Vagina (tissue), 2 donors: ENCODE results near the gene NME4. TPM values are rescaled to one million over a fixed set of nuclear protein-coding genes. Genes with fewer than 3 reads are reported as not detected.
"Not testable (repeated sequence)": the region's sequence is repeated elsewhere in the genome, so short reads cannot be mapped to it uniquely, and the experiment has no call there.

ENCODE experiments used
- DNase-seq, 2 donors: peaks; one replicate each; pipeline ENCODE4 v3.0.0-alpha.2; 2017; ENCODE audit errors: extremely low spot score in 2 of 2
- H3K27ac ChIP-seq: fragments of 200-600 bp; sonication (generic); one replicate; pipeline ENCODE4 v1.5.1; 2019
- H3K27me3 ChIP-seq: fragments of 200-600 bp; sonication (generic); one replicate; pipeline ENCODE4 v1.5.1; 2019
- H3K36me3 ChIP-seq, 2 donors: fragments of 200-600 bp; sonication (generic); one replicate each; pipeline ENCODE4 v1.5.1; 2017 to 2019
- H3K4me1 ChIP-seq: fragments of 200-600 bp; sonication (generic); one replicate; pipeline ENCODE4 v1.5.1; 2019
- H3K4me3 ChIP-seq, 2 donors: fragments of 200-600 bp; sonication (generic); 1 replicate in 1 of 2; 2 replicates in 1 of 2; pipeline ENCODE4 v1.5.1; 2016 to 2019
- H3K9me3 ChIP-seq: fragments of 200-600 bp; sonication (generic); one replicate; pipeline ENCODE4 v1.5.1; 2019
- CTCF ChIP-seq, 3 experiments: fragments of 450-650 bp in 2 of 3; fragments of 200-600 bp in 1 of 3; sonication (generic) in 1 of 3; IDR thresholded peaks; one replicate each; pipeline ENCODE4 v1.5.1; 2017 to 2019; ENCODE audit warnings: antibody characterized with exemption in 3 of 3, mild to moderate bottlenecking in 2 of 3, moderate library complexity in 2 of 3
- POLR2A ChIP-seq, 2 donors: fragments of 450-650 bp; IDR thresholded peaks; one replicate each; pipeline ENCODE4 v1.6.1; 2017; ENCODE audit warnings: antibody characterized with exemption in 2 of 2, mild to moderate bottlenecking in 2 of 2, moderate library complexity in 2 of 2
- POLR2AphosphoS5 ChIP-seq, 2 donors: sonication (generic); formaldehyde crosslinking; IDR thresholded peaks; one replicate each; pipeline ENCODE4 v1.9.0; 2017; ENCODE audit warnings: antibody characterized with exemption in 2 of 2, mild to moderate bottlenecking in 2 of 2, low read depth in 1 of 2; ENCODE audit not compliant: insufficient read depth in 1 of 2
- intact Hi-C: fragments of 100-400 bp; cut with DNase I; formaldehyde crosslinking; loops from one replicate; pipeline ENCODE4 v1.15.1; 2023
- total RNA-seq: library from RNA; depleted of rRNA; stranded (reverse); fragments of >200 nt; gene quantifications from one replicate; pipeline ENCODE4 v1.2.3, GENCODE V29; 2016

Gene NME4
- total RNA-seq, 1 donor from 2014 or later: 88.6 TPM

DNA sequence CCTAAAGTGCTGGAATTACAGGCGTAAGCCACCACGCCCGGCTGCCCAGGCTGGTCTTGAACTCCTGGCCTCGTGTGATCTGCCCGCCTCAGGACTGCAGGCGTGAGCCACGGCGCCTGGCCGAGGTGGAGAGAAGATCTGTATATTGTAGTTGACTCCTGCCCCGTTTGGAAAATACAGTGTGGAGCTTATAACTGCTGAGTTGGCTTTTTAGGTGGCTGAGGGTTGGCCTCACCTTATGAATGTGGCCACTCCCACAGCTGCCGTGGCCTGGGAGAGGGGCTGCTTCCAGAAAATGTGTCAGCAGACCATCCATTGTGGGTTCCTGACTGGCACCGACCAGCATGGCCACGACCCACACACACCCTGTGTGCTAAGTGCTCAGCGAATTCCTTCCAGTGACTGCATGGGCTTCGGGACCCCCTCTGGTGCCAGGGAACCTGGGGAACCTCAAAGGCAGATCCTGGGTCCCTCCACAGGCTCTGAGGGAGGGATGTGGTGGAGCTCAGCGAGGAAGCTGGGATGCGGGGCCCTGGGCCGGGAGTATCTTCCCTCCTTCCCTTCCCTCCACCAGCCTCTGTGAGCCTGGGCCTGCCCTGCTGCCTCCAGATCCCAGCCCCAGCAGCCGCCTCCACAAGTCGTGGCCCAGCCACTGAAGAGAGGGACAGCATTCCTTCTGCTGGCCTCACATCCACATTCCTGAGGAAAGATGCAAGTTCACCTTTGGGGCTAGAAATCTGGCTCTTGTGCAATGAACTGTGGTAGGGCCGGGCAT, 17.6 kb downstream of the NME4 start:
- no peak overlapping the region for H3K27ac ChIP-seq
- H3K27me3 ChIP-seq: no peaks in the 10 kb centered on the region
- DNase-seq: no peak
- intact Hi-C loops: no loop called here
- no peaks in the 10 kb centered on the region for H3K9me3 ChIP-seq
- TF ChIP-seq POLR2AphosphoS5 (IDR thresholded peaks at IDR 0.05; ENCODE audit: insufficient read depth in 1 of 2, low read depth in 1 of 2) (no peak), CTCF (IDR thresholded peaks at IDR 0.05) (no peak), POLR2A (IDR thresholded peaks at IDR 0.05) (no peak)
- no peaks in the 10 kb centered on the region for H3K36me3 ChIP-seq
- no peaks in the 10 kb centered on the region for H3K4me1 ChIP-seq
- H3K4me3 ChIP-seq: no peak overlapping the region

- H3K4me1 ChIP-seq, H3K4me3 ChIP-seq, H3K36me3 ChIP-seq, H3K9me3 ChIP-seq, H3K27me3 ChIP-seq, H3K27ac ChIP-seq, DNase-seq, intact Hi-C loops: not testable (repeated sequence)
These were observed 18.1 kb downstream of the NME4 start for GRCh38 chr16:415170-415498.

DNA sequence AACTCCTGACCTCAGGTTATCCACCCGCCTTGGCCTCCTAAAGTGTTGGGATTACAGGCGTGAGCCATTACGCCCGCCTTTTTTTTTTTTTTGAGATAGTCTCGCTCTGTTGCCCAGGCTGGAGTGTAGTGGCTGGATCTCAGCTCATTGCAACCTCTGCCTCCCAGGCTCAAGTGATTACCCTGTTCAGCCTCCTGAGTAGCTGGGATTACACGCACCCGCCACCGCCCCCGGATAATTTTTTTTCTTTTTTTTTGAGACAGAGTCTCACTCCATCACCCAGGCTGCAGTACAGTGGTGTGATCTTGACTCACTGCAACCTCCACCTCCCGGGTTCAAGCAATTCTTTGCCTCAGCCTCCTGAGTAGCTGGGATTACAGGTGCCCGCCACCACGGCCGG, 25.2 kb downstream of the NME4 start:
- intact Hi-C loops, DNase-seq: not testable (repeated sequence)
- peaks cover 24% of the 10 kb centered on the region for H3K4me1 ChIP-seq

DNA sequence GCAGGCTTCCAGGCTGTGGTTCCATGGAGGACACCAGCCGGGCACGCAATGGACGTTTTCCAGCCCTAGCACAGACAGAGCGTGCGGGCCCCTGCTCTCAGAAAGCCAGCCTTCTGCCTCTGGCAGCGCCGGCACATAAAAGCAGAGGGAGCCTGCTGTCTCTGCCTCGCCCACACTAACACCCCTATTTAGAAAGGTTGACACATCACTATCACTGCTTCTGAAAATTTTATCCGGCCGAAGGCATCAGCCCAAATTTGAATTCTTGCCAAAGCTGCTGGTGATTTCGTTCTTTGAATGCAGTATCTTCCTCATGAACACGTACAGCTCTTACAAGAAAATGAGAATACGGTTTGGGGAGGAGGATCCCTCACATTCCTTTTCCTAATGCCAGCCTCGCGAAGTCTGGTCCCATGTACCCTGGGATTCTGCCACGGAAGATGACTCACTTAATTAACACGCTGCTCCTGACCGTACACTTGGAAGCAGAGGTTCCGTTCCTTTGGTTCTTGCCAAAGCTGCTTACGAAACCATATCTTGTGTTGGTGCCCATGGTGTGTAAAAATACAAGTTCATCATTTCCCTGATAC, 27.1 kb downstream of the NME4 start:
- intact Hi-C loops: no loop called here
- Histone ChIP-seq H3K9me3 (no peaks in the 10 kb centered on the region), H3K27me3 (no peaks in the 10 kb centered on the region), H3K36me3 (no peaks in the 10 kb centered on the region), H3K27ac (peak overlapping the region; percentile 90), H3K4me3 (peak overlapping the region; percentile 41 to 58), H3K4me1 (peaks cover 40% of the 10 kb centered on the region)
- DNase-seq: peak in 1 of 2 donors; percentile 98
- TF ChIP-seq POLR2AphosphoS5 (IDR thresholded peaks at IDR 0.05; ENCODE audit: insufficient read depth in 1 of 2, low read depth in 1 of 2): peak; percentile 35 to 96
- no peak for TF ChIP-seq CTCF (IDR thresholded peaks at IDR 0.05)
- TF ChIP-seq POLR2A (IDR thresholded peaks at IDR 0.05): peak in 1 of 2 donors; percentile 16

More for the DNA sequence above, 25.2 kb downstream of the NME4 start:
- H3K9me3 ChIP-seq, H3K36me3 ChIP-seq, H3K27ac ChIP-seq, H3K4me3 ChIP-seq, H3K27me3 ChIP-seq: not testable (repeated sequence)

DNA sequence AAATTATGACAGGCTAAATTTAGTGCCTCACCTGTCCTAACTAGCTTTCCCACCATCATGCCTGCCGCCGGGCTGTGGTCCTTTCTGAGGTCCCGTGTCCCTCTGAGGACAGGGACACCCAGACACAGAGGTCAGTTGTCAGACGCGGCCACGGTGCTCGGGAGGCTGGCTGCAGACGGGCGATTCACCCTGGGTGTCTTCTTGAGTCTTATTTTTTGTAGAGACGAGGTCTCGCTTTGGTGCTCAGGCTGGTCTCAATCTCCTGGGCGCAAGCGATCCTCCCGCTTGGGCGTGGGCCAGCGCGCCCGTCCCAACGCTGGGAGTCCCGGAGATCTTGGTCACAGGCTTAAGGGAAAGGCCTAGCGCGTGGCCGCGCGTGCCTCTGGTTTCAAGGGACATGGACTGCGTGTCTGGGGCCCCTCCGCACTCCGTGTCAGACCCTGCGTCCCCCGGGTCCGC, 27.7 kb downstream of the NME4 start:
- Histone ChIP-seq H3K27me3 (no peaks in the 10 kb centered on the region), H3K27ac (peak overlapping the region; percentile 90), H3K36me3 (no peaks in the 10 kb centered on the region), H3K4me1 (peaks cover 40% of the 10 kb centered on the region), H3K9me3 (no peaks in the 10 kb centered on the region), H3K4me3 (peak overlapping the region; percentile 41 to 58)
- TF ChIP-seq POLR2AphosphoS5 (IDR thresholded peaks at IDR 0.05; ENCODE audit: insufficient read depth in 1 of 2, low read depth in 1 of 2): no peak
- no peak for TF ChIP-seq CTCF (IDR thresholded peaks at IDR 0.05)
- TF ChIP-seq POLR2A (IDR thresholded peaks at IDR 0.05): no peak
- intact Hi-C loops: no loop called here
- DNase-seq: no peak

DNA sequence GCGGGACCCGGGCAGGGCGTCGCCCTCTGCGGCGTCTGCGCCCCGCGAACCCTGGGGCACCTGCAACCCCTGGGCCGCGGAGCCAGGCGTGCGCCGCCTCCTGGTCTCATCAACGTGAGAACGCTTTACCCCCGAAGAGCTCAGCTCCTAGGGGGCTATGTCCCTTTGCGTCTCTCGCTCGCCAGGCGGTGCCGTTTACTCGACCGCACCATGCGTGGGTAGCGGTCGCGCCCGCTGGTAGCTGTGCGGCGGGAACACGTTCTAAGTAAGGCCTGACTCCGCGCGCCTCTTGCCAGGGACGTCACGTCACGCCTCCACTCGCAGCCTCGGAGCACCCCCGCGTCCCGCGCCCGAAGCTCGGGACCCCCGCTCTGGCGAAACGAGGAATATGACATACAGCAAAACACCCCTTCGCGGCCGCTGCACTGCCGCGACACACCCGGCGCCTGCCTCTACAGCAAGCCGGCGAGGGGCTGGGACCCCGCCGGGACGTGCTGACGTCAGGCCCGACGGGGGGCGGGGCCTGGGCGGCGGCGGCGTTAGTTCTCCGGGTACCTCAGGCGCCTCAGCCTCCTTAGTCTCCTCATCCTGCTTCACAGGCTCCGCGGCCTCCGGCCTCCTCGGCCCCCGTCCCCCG, 28.2 kb downstream of the NME4 start, which contains the start of gene RAB11FIP3:
Gene RAB11FIP3, plus strand, starts transcription at position 568 of the 637 bp plus-strand sequence. CDS start 358 bp downstream, outside the sequence.
- H3K9me3 ChIP-seq: no peaks in the 10 kb centered on the region
- no peak for DNase-seq
- no peaks in the 10 kb centered on the region for H3K36me3 ChIP-seq
- H3K4me1 ChIP-seq: peaks cover 42% of the 10 kb centered on the region
- no peaks in the 10 kb centered on the region for H3K27me3 ChIP-seq
- intact Hi-C loops: no loop called here
- H3K4me3 ChIP-seq: peak within 1 kb of the TSS; percentile 41 to 58
- TF ChIP-seq CTCF (IDR thresholded peaks at IDR 0.05): peak in 1 of 3 experiments; percentile 17
- TF ChIP-seq POLR2AphosphoS5 (IDR thresholded peaks at IDR 0.05; ENCODE audit: insufficient read depth in 1 of 2, low read depth in 1 of 2): peak; percentile 60 to 98
- peak in 1 of 2 donors; percentile 90 for TF ChIP-seq POLR2A (IDR thresholded peaks at IDR 0.05)
- peak within 1 kb of the TSS; percentile 90 for H3K27ac ChIP-seq
